H9 (cell line): ENCODE measurements around the gene ERCC2. TPM values are rescaled to one million over a fixed set of nuclear protein-coding genes. Genes with fewer than 3 reads are reported as not detected.

Experiments
- DNase-seq: peaks from one replicate; pipeline ENCODE4 v3.0.0-alpha.2; 2017
- H2AFZ ChIP-seq: one replicate; pipeline ENCODE4 v1.6.1; 2013; ENCODE audit warnings: mild to moderate bottlenecking, low read length, control low read depth, moderate library complexity
- H2AK5ac ChIP-seq: 2 replicates; pipeline ENCODE4 v1.6.1; 2013; ENCODE audit warnings: low read length, control low read depth, mixed read lengths; ENCODE audit not compliant: insufficient read length
- H2BK120ac ChIP-seq: one replicate; pipeline ENCODE4 v1.6.1; 2013; ENCODE audit warnings: low read depth, mild to moderate bottlenecking, low read length, control low read depth, inconsistent platforms; ENCODE audit not compliant: poor library complexity, severe bottlenecking
- H2BK12ac ChIP-seq: 2 replicates; pipeline ENCODE4 v1.6.1; 2013; ENCODE audit warnings: low read length, control low read depth, mixed read lengths, low read depth; ENCODE audit not compliant: insufficient read length
- H2BK15ac ChIP-seq: 2 replicates; pipeline ENCODE4 v1.6.1; 2013; ENCODE audit warnings: low read depth, low read length, control low read depth
- H2BK20ac ChIP-seq: one replicate; pipeline ENCODE4 v1.6.1; 2013; ENCODE audit warnings: low read depth, mild to moderate bottlenecking, low read length, control low read depth, inconsistent platforms; ENCODE audit not compliant: poor library complexity, severe bottlenecking
- H2BK5ac ChIP-seq: 2 replicates; pipeline ENCODE4 v1.6.1; 2013; ENCODE audit warnings: low read length, control low read depth, mixed read lengths; ENCODE audit not compliant: insufficient read length
- H3K14ac ChIP-seq: 2 replicates; pipeline ENCODE4 v1.6.1; 2013; ENCODE audit warnings: low read length, control low read depth; ENCODE audit not compliant: insufficient read depth
- H3K18ac ChIP-seq: 2 replicates; pipeline ENCODE4 v1.6.1; 2013; ENCODE audit warnings: low read depth, mild to moderate bottlenecking, mixed read lengths, low read length, control low read depth; ENCODE audit not compliant: insufficient read length
- H3K23ac ChIP-seq: 2 replicates; pipeline ENCODE4 v1.6.1; 2013; ENCODE audit warnings: low read length, control low read depth, mixed read lengths, low read depth; ENCODE audit not compliant: insufficient read length
- H3K23me2 ChIP-seq: 2 replicates; pipeline ENCODE4 v1.6.1; 2013; ENCODE audit warnings: low read depth, mild to moderate bottlenecking, mixed read lengths, low read length, control low read depth; ENCODE audit not compliant: insufficient read length, poor library complexity, severe bottlenecking
- H3K27ac ChIP-seq: 2 replicates; pipeline ENCODE4 v1.5.1; 2013; ENCODE audit warnings: low read length, control low read depth, mixed read lengths, low read depth; ENCODE audit not compliant: insufficient read length
- H3K27me3 ChIP-seq: 2 replicates; pipeline ENCODE4 v1.6.1; 2013; ENCODE audit warnings: low read length, control low read depth, inconsistent platforms; ENCODE audit not compliant: insufficient read depth
- H3K4ac ChIP-seq: 2 replicates; pipeline ENCODE4 v1.6.1; 2013; ENCODE audit warnings: low read depth, mild to moderate bottlenecking, control low read depth, inconsistent platforms, low read length, moderate library complexity
- H3K4me1 ChIP-seq: 2 replicates; pipeline ENCODE4 v1.6.1; 2013; ENCODE audit warnings: low read length, control low read depth, inconsistent platforms; ENCODE audit not compliant: insufficient read depth
- H3K4me2 ChIP-seq: 2 replicates; pipeline ENCODE4 v1.6.1; 2013; ENCODE audit warnings: low read length, control low read depth, mixed read lengths; ENCODE audit not compliant: insufficient read length, insufficient read depth
- H3K56ac ChIP-seq: 2 replicates; pipeline ENCODE4 v1.6.1; 2013; ENCODE audit warnings: low read depth, mild to moderate bottlenecking, mixed read lengths, low read length, control low read depth; ENCODE audit not compliant: insufficient read length
- H3K79me1 ChIP-seq: 2 replicates; pipeline ENCODE4 v1.6.1; 2013; ENCODE audit warnings: low read depth, mild to moderate bottlenecking, moderate library complexity, low read length, control low read depth, inconsistent platforms; ENCODE audit not compliant: insufficient read depth, poor library complexity, severe bottlenecking
- H3K79me2 ChIP-seq: 2 replicates; pipeline ENCODE4 v1.6.1; 2013; ENCODE audit warnings: low read length, control low read depth, inconsistent platforms; ENCODE audit not compliant: insufficient read depth
- H3K9ac ChIP-seq: 2 replicates; pipeline ENCODE4 v1.6.1; 2013; ENCODE audit warnings: low read length, control low read depth, mixed read lengths; ENCODE audit not compliant: insufficient read length; ENCODE audit errors: extremely low read depth
- H3K9me3 ChIP-seq: one replicate; pipeline ENCODE4 v1.6.1; 2013; ENCODE audit warnings: low read depth, low read length, inconsistent platforms; ENCODE audit not compliant: control insufficient read depth
- H3T11ph ChIP-seq: one replicate; pipeline ENCODE4 v1.6.1; 2013; ENCODE audit warnings: mild to moderate bottlenecking, low read length, control low read depth, inconsistent platforms
- H4K20me1 ChIP-seq: one replicate; pipeline ENCODE4 v1.6.1; 2013; ENCODE audit not compliant: control insufficient read depth, insufficient read length, insufficient read depth
- H4K5ac ChIP-seq: 2 replicates; pipeline ENCODE4 v1.6.1; 2013; ENCODE audit warnings: low read depth, mild to moderate bottlenecking, mixed read lengths, low read length, control low read depth; ENCODE audit not compliant: insufficient read length
- H4K8ac ChIP-seq: replicated peaks from 2 replicates; pipeline ENCODE4 v1.6.1; 2013; ENCODE audit warnings: low read length, control low read depth, mixed read lengths, low read depth; ENCODE audit not compliant: insufficient read length
- H4K91ac ChIP-seq: 2 replicates; pipeline ENCODE4 v1.6.1; 2013; ENCODE audit warnings: low read depth, mild to moderate bottlenecking, moderate library complexity, mixed read lengths, low read length, control low read depth; ENCODE audit not compliant: insufficient read length
- H3K27ac Mint-ChIP-seq, 3 experiments: 2 replicates in 2 of 3; 3 replicates in 1 of 3; pipeline ENCODE4 v1.8.0; 2020 to 2021; ENCODE audit warnings: mixed read lengths in 3 of 3, mild to moderate bottlenecking in 1 of 3, moderate library complexity in 1 of 3
- H3K27me3 Mint-ChIP-seq: 2 replicates; pipeline ENCODE4 v1.8.0; 2021; ENCODE audit warnings: low read depth, mild to moderate bottlenecking, moderate library complexity, mixed read lengths
- H3K36me3 Mint-ChIP-seq, 3 experiments: 2 replicates in 2 of 3; 3 replicates in 1 of 3; pipeline ENCODE4 v1.8.0; 2020 to 2021; ENCODE audit warnings: low read depth in 3 of 3, mixed read lengths in 3 of 3; ENCODE audit not compliant: insufficient read depth in 1 of 3
- H3K4me1 Mint-ChIP-seq, 2 experiments: 2 replicates each; pipeline ENCODE4 v1.8.0; 2020; ENCODE audit warnings: mixed read lengths in 2 of 2
- H3K4me3 Mint-ChIP-seq, 2 experiments: 2 replicates in 1 of 2; 3 replicates in 1 of 2; pipeline ENCODE4 v1.8.0; 2020 to 2021; ENCODE audit warnings: mild to moderate bottlenecking in 2 of 2, mixed read lengths in 2 of 2, moderate library complexity in 1 of 2
- H3K9me3 Mint-ChIP-seq, 2 experiments: 2 replicates in 1 of 2; 3 replicates in 1 of 2; pipeline ENCODE4 v1.8.0; 2020; ENCODE audit warnings: mild to moderate bottlenecking in 2 of 2, mixed read lengths in 2 of 2, moderate library complexity in 1 of 2
- WGBS: extraction: QIAGEN DNeasy Blood & Tissue Kit; methylation state at CpG from one replicate; pipeline ENCODE4 v1.1.7; 2013; ENCODE audit warnings: missing lambda C conversion rate, low lambda C conversion rate, mixed read lengths; ENCODE audit not compliant: insufficient read length; ENCODE audit errors: extremely low coverage; 5-methylcytosine and 5-hydroxymethylcytosine counted together
- total RNA-seq: library from RNA; stranded (reverse); gene quantifications from 2 replicates; pipeline ENCODE4 v1.2.1, GENCODE V29; 2021
- TF ChIP-seq, protein P1 (sequence below): fragments of 200-600 bp; sonication (generic); conservative IDR thresholded peaks from 3 replicates; pipeline ENCODE4 v1.8.0; 2021; ENCODE audit warnings: antibody characterized with exemption, mild to moderate bottlenecking

The ERCC2 gene
- total RNA-seq, 1 experiment from 2014 or later = 98.7 TPM

DNA sequence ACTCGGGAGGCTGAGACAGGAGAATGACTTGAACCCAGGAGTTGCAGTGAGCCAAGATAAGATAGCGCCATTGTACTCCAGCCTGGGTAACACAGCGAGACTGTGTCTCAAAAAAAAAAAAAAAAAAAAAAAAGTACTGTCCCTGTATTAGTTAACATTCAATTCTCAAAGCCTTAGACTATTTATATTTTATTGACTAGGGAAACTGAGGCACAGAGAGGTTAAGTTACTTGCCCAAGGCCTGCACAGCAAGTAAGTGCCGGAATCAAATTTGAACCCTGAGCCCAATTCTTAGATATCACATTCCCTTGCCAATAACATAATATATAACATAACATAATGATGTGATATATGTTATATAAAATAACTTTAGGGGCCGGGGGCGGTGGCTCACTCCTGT, 30.7 kb downstream of the ERCC2 start:
- Mint-ChIP-seq H3K27me3 (peaks cover 28% of the 10 kb centered on the region), H3K4me1 (peaks cover 3 to 11% of the 10 kb centered on the region in 2 experiments; a peak in 3 of 4 replicates), H3K9me3 (no peaks in the 10 kb centered on the region; a peak in 2 of 5 replicates), H3K36me3 (no peaks in the 10 kb centered on the region), H3K4me3 (no peak overlapping the region), H3K27ac (no peak overlapping the region)
- Histone ChIP-seq H3K14ac (no peak overlapping the region), H3K27ac (no peak overlapping the region), H3K79me1 (no peaks in the 10 kb centered on the region), H3K9me3 (no peaks in the 10 kb centered on the region), H2BK20ac (no peak overlapping the region), H3K79me2 (no peaks in the 10 kb centered on the region), H2BK120ac (no peak overlapping the region), H3K27me3 (peaks cover 4% of the 10 kb centered on the region), H3K23me2 (peaks cover 12% of the 10 kb centered on the region), H4K5ac (no peak overlapping the region), H4K91ac (no peak overlapping the region), H3K9ac (no peak overlapping the region), H3K56ac (no peak overlapping the region), H3K18ac (no peak overlapping the region), H2BK15ac (no peak overlapping the region), H2AK5ac (no peak overlapping the region), H3K4ac (no peak overlapping the region), H3K23ac (no peak overlapping the region), H4K8ac (no peak overlapping the region), H3K4me2 (no peak overlapping the region), H3K4me1 (0 out of 2 replicates have a peak, but pooled peaks cover 2% of the 10 kb centered on the region), H2BK12ac (no peak overlapping the region), H2BK5ac (no peak overlapping the region), H2AFZ (no peak overlapping the region), H4K20me1 (peaks cover 2% of the 10 kb centered on the region), H3T11ph (no peak overlapping the region)
- TF ChIP-seq, protein P1, sequence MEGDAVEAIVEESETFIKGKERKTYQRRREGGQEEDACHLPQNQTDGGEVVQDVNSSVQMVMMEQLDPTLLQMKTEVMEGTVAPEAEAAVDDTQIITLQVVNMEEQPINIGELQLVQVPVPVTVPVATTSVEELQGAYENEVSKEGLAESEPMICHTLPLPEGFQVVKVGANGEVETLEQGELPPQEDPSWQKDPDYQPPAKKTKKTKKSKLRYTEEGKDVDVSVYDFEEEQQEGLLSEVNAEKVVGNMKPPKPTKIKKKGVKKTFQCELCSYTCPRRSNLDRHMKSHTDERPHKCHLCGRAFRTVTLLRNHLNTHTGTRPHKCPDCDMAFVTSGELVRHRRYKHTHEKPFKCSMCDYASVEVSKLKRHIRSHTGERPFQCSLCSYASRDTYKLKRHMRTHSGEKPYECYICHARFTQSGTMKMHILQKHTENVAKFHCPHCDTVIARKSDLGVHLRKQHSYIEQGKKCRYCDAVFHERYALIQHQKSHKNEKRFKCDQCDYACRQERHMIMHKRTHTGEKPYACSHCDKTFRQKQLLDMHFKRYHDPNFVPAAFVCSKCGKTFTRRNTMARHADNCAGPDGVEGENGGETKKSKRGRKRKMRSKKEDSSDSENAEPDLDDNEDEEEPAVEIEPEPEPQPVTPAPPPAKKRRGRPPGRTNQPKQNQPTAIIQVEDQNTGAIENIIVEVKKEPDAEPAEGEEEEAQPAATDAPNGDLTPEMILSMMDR = no peak
- WGBS = no CpG with 5 or more reads among the region's 6 CpGs
- no peak for DNase-seq
